ENCODE data around the gene SFTA2.

SFTA2 gene

GRCh38 chr6:30901436-30901835 lies 30.5 kb downstream of the SFTA2 start:
- TF ChIP-seq CTCF (IDR thresholded peaks at IDR 0.05; ENCODE audit: borderline replicate concordance, insufficient read depth, low read depth, low read length) = no peak
- H3K4me3 ChIP-seq (ENCODE audit: low read depth, low read length) = no peak overlapping the region

- no peak for TF ChIP-seq CTCF (IDR thresholded peaks at IDR 0.05; ENCODE audit: borderline replicate concordance, insufficient read depth, low read depth, low read length)
- H3K4me3 ChIP-seq (ENCODE audit: low read depth, low read length) = no peak overlapping the region
These were observed 31.0 kb downstream of the SFTA2 start for GRCh38 chr6:30900863-30901417.

- no peak overlapping the region for H3K4me3 ChIP-seq (ENCODE audit: low read depth, low read length)
- no peak for TF ChIP-seq CTCF (IDR thresholded peaks at IDR 0.05; ENCODE audit: borderline replicate concordance, insufficient read depth, low read depth, low read length)
These were observed 33.1 kb downstream of the SFTA2 start for GRCh38 chr6:30898750-30899360.

GRCh38 chr6:30897882-30898281 lies 34.1 kb downstream of the SFTA2 start:
- no peak for TF ChIP-seq CTCF (IDR thresholded peaks at IDR 0.05; ENCODE audit: borderline replicate concordance, insufficient read depth, low read depth, low read length)
- H3K4me3 ChIP-seq (ENCODE audit: low read depth, low read length) = no peak overlapping the region

- TF ChIP-seq CTCF (IDR thresholded peaks at IDR 0.05; ENCODE audit: borderline replicate concordance, insufficient read depth, low read depth, low read length) = no peak
- no peak overlapping the region for H3K4me3 ChIP-seq (ENCODE audit: low read depth, low read length)
These were observed 35.4 kb downstream of the SFTA2 start for GRCh38 chr6:30896541-30896940.

- no peak overlapping the region for H3K4me3 ChIP-seq (ENCODE audit: low read depth, low read length)
- TF ChIP-seq CTCF (IDR thresholded peaks at IDR 0.05; ENCODE audit: borderline replicate concordance, insufficient read depth, low read depth, low read length) = no peak
These were observed 36.6 kb downstream of the SFTA2 start for GRCh38 chr6:30895343-30895742.

- H3K4me3 ChIP-seq (ENCODE audit: low read depth, low read length) = no peak overlapping the region
- no peak for TF ChIP-seq CTCF (IDR thresholded peaks at IDR 0.05; ENCODE audit: borderline replicate concordance, insufficient read depth, low read depth, low read length)
These were observed 37.0 kb downstream of the SFTA2 start for GRCh38 chr6:30894935-30895334.
